D341Med (cell line): ENCODE data around the gene ST3GAL6.

Experiments used
- DNase-seq: peaks from one replicate; pipeline ENCODE4 v3.0.0; 2012; ENCODE audit warnings: low spot score

The ST3GAL6 gene

GRCh38 chr3:98777286-98777685 is 14.1 kb downstream of the ST3GAL6 start:
- no peak for DNase-seq

- DNase-seq = no peak
Measured at GRCh38 chr3:98777801-98778220, 14.7 kb downstream of the ST3GAL6 start.

GRCh38 chr3:98778383-98778782 is 15.2 kb downstream of the ST3GAL6 start:
- no peak for DNase-seq

DNA sequence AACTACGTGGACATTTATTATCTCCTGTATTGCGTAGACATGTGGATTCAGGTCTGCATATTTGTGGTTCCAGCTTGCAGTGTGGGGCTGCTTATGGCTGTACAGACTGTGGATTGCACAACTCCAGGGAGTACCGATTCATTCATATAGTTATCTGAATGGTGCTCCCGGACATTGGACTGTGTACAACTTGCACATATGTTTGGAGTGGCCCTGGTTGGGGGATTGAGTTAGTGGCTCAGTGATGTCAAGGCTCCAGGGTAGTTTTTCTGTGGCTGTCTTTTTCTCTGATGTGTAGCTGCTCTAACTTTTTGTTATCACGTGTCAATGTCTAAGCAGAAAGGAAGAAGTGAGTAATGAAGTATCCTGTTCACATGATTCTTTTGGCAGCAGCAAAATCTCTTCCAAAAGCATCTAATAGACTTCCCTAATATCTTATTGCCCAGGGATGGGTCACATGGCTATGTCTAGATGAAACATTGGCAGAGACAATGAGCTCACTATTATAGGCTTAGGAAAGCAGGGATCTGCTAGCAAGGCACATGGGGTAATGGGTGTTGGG is 15.8 kb downstream of the ST3GAL6 start:
- DNase-seq = no peak

- DNase-seq = no peak
Measured at GRCh38 chr3:98779541-98780335, 16.6 kb downstream of the ST3GAL6 start.

- DNase-seq = no peak
Measured at GRCh38 chr3:98780343-98780742, 17.2 kb downstream of the ST3GAL6 start.

- no peak for DNase-seq
Measured at GRCh38 chr3:98782824-98783500, 19.8 kb downstream of the ST3GAL6 start.

DNA sequence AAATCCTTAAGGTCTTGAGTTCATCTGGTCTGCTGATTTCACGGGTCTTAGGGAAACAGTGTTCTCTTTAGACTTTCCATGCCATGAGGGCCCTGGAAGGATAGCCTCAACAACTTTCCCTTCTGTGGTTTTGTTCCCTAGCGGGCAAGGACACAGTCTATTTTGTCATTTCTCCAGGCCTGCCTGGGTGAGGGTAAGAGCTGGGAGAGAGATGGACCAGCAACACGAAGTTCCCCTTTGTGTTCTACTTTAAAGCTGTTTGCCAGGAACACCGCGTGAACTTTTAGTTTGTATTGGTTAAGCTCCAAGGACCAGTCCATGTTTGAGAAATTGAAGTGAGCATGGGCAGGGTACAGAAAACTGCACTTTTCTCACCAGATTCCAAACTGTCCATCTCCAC is 20.9 kb downstream of the ST3GAL6 start:
- DNase-seq = no peak

DNA sequence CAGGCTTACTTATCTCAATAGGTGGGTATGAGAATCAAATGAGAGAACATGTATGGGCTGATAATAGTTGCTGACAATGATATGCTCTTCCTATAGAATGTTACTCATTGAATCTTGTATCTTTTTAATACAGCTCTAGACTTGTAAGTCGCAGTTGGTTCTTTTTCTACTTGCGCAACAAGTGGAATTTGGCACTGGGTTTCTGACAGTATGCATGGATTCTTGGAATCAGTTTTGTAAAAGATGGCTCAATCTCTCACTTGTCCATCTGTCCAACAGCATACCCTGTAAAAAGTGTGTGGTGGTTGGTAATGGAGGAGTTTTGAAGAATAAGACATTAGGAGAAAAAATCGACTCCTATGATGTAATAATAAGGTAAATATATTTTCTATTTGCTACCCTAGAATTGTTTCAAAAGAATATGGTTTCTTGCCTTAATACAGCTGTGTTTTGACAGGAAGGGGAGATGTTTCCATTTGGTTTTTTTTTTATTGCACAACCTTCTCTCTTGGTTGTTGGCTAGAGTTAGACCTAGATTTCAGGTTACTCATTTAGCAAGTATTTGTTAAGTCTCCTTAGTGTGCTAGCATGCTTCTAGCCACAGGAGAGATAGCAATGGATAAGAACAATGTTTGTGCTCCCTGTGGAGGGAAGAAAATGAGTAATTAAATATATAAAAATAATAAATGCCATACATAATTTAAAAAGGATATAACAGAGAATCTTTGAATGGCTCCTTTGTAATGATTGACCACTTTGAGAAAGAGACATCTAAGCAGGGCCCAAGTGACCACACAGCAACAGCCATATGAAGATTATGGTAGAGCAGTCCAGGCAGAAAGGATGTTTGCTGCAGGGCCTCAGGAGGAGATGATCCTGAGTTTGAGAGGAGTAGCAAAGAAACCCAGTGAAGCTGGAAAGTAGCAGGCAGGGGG is 21.8 kb downstream of the ST3GAL6 start:
- no peak for DNase-seq

- DNase-seq = no peak
Measured at GRCh38 chr3:98786364-98787006, 23.3 kb downstream of the ST3GAL6 start.

DNA sequence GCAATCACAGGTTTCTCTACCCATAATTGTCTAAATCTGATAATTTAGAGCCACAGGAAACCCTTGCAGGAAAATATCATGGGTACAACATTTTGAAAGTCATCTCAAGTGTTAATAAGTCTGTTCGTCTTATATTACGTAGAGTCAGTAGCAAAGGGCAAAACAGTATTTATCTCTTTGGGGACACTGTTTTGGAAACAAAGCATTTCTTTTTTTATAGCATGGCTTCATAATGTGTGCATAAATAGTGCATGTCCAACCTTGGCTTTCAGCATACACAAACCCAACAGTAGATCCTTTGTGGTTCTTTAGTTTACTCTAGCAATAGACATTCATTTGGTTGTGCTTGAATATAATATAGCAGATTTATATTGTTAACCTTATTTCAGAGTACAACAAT is 24.0 kb downstream of the ST3GAL6 start:
- no peak for DNase-seq

- DNase-seq = no peak
Measured at GRCh38 chr3:98788651-98789050, 25.5 kb downstream of the ST3GAL6 start.

DNA sequence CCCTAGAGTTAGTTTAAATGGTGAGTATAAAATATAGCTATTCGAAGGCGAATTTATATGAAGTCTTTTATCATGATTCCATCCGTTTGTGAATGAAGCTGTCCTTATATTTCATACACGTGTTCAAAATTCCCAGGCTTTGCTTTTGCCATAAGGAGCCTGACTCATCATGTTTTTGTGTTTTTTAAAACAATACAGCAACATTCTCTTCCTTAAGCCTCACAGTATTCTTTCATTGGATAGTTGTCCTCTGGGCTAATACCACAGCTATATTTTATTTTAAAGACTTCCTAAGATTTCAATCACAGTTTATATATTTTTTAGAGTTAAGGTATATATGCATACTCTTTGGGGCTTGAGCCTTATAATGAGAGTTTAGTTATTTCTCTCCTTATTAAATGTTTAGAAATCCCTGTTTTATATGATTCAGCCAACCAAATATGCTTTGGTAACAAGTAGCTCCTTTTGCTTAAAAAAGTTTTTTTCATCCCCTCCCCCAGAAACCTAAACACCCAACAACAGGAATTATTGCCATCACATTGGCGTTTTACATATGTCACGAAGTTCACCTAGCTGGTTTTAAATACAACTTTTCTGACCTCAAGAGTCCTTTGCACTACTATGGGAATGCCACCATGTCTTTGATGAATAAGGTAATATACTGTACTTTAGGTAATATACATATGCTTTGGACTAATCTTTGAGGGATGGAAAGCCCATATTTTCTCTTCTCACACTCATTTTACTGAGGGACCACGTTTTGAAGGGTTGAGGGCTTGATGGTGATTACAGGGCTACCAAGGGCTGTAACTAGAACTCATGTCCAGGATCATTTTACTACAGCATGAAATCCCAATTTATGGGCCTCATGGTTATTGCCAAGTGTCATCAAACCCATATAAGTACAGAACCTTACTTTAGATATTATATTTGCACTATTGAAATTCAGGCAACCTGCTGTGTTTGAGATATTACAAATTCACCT is 28.5 kb downstream of the ST3GAL6 start:
- DNase-seq = no peak

DNA sequence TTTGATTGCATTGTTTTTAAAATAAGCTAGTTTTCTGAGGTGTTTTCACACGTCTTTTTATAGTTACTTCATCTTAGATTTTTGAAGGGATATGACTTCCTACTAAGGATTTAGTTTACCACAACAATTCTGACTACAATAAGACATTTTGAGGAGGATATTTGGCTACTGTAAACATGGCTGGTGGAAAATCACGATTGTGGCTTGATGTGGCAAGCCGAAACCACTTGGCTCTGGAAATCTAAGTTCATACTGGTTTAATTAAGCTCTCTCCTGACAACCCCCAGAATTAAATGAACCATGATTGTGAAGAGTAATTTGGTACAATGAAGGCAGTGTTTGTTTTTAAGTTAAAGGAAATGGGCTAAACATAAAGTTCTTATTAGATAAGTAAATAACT is 30.8 kb downstream of the ST3GAL6 start:
- DNase-seq = no peak

GRCh38 chr3:98796334-98796733 is 33.2 kb downstream of the ST3GAL6 start:
- no peak for DNase-seq

DNA sequence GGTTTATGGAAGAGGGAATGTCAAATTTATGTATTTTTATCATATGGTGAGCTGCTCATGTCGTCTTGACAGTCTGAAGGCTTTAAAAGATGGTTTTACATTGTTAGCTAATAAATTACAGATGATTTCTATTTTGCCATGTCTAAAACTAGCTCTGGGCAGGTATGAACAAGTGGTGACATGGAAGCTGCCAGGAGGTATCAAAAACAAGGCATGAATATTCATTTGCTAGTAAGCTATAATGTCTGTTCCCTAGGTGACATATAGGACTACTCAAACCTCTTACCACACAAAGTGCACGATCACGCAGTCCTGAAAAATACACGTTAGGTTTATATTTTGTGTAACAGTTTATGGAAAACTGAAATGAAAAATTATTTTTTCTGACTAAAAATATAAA is 34.8 kb downstream of the ST3GAL6 start:
- DNase-seq = no peak

- no peak for DNase-seq
Measured at GRCh38 chr3:98798820-98799219, 35.7 kb downstream of the ST3GAL6 start.

DNA sequence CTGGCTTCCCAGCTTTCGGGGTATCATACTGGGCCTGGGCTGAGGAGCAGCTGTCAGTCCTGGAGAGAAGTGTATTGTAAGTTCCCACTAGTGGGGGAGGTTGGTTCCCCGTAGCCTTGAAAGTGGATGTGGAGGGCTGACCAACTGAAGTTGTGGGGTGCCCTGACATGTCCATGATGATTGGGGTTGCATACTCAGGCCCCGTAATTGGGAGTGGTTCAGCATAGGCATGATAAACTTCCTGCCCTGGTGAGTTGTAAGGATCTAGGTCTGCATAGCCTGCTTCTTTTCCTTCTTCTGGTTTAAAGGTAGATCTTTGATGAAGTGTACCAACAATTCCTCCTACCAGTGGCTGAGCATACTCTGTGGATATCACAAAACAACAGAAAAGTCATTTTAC is 36.3 kb downstream of the ST3GAL6 start:
- DNase-seq = no peak

DNA sequence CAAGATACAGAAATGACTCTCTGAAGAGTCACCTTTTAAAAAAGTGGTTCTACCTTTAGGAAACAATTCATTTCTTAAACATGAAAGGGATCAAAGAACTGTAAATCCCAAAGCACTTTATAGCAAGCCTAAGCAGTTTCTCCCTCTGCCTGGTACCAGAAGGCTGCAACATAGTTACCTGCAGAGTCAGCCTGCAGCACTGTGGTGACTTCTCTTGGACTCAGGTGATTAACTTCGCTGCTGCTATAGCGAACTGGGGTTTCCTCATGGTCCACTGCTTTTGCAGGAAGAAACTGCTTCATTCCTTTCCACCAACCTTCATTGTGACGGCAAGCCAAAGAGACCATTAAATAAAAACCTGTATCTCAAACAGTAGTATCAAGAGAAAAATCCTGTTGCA is 37.3 kb downstream of the ST3GAL6 start:
- DNase-seq = no peak

DNA sequence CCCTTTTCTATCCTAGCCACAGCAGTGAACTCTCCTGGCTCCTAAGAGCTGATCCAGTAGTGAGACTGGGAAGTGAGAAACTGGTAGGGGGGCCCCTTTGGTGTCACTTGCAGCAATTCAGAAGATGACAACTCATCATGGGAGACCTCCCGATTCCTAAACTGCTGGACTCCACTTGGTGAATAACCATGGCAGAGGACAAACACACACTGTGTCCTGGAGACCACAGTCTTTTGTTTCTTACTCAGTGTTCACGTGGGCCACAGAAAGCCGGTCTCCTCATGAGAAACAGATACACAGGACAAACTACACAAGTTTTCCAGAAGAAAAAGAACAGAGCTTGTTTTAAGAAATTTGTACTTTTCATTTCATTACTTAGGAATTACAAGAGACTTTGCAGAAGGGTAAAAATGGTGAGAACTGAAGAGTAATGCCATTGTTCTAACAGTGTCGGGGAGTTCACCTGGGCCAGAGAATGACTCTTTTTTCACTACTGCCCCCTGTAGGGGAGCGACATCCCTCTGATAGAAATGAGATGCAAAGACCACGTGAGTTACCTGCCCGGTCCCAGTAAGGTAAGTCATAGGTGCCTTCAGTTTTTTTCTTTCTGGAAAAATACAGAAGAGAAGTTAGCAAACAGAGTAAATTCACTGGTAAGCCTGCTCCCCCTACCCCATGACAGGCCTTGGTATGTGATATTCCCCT is 38.1 kb downstream of the ST3GAL6 start:
- DNase-seq = no peak
